Tibial nerve (tissue), 4 donors: Measurements from ENCODE around the gene SNRNP48. TPM values are rescaled to one million over a fixed set of nuclear protein-coding genes. Genes with fewer than 3 reads are reported as not detected.

ENCODE experiments used
- DNase-seq, 2 donors: peaks; one replicate each; pipeline ENCODE4 v3.0.0-alpha.2; 2019; ENCODE audit warnings: low spot score in 2 of 2
- H3K27ac ChIP-seq, 4 donors: fragments of 200-600 bp; sonication (generic) in 3 of 4; one replicate each; pipeline ENCODE4 v1.5.1; 2017 to 2019; ENCODE audit warnings: mild to moderate bottlenecking in 1 of 4
- H3K27me3 ChIP-seq, 2 donors: fragments of 200-600 bp; sonication (generic) in 1 of 2; one replicate each; pipeline versions ENCODE4 v1.5.1 to v1.6.0; 2017 to 2019
- H3K36me3 ChIP-seq, 3 donors: fragments of 200-600 bp; sonication (generic); one replicate each; pipeline ENCODE4 v1.5.1; 2018 to 2019
- H3K4me1 ChIP-seq, 4 donors: fragments of 200-600 bp; sonication (generic) in 3 of 4; one replicate each; pipeline ENCODE4 v1.5.1; 2017 to 2019
- H3K4me3 ChIP-seq, 4 donors: fragments of 200-600 bp; sonication (generic) in 3 of 4; one replicate each; pipeline ENCODE4 v1.5.1; 2017 to 2019; ENCODE audit warnings: mild to moderate bottlenecking in 1 of 4, moderate library complexity in 1 of 4
- H3K9me3 ChIP-seq, 4 donors: fragments of 200-600 bp; sonication (generic) in 3 of 4; one replicate each; pipeline ENCODE4 v1.5.1; 2017 to 2019
- EP300 ChIP-seq, 2 donors: sonication (generic); formaldehyde crosslinking; IDR thresholded peaks; one replicate each; pipeline ENCODE4 v1.6.1; 2017; ENCODE audit warnings: antibody characterized with exemption in 2 of 2, mild to moderate bottlenecking in 1 of 2
- POLR2A ChIP-seq, 2 donors: fragments of 450-650 bp; IDR thresholded peaks; one replicate each; pipeline ENCODE4 v1.6.1; 2017; ENCODE audit warnings: antibody characterized with exemption in 2 of 2, mild to moderate bottlenecking in 2 of 2, moderate library complexity in 2 of 2
- WGBS, 2 donors: methylation state at CpG; one replicate each; pipeline ENCODE4 v1.1.5; 2018; 5-methylcytosine and 5-hydroxymethylcytosine counted together
- total RNA-seq, 4 donors: library from RNA; depleted of rRNA; stranded (reverse); fragments of >200 nt; gene quantifications; one replicate each; pipeline ENCODE4 v1.1.0, GENCODE V29; 2016
- TF ChIP-seq, protein P1 (sequence below), 5 experiments: fragments of 200-600 bp in 3 of 5; fragments of 450-650 bp in 2 of 5; sonication (generic) in 3 of 5; IDR thresholded peaks; one replicate each; pipeline ENCODE4 v1.5.1; 2016 to 2019; ENCODE audit warnings: antibody characterized with exemption in 5 of 5, mild to moderate bottlenecking in 3 of 5, moderate library complexity in 2 of 5

Gene SNRNP48
- total RNA-seq, 4 donors from 2014 or later: 7.8 to 15.7 (median 11.8) TPM

DNA sequence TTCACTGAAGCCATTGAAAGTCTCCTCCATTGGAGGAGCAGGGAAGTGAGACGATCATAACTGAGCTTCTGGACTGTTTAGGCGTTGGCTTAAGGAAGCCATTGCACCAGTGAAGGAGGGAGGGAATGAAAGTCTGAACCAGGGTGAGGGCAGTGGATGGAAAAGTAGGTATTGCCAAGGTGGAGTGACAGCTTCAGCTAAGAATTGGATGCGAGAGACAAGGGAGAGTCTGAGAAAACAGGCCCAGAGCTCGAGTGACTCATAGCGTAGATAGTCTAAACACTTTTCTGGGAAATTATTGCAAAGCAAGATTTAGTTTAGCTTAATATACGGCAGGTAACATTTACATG is 44.0 kb upstream of the SNRNP48 start:
- Histone ChIP-seq H3K27me3 (peaks cover 0 to 70% of the 10 kb centered on the region in 2 donors), H3K4me1 (peaks cover 0 to 31% (median 12%) of the 10 kb centered on the region in 4 donors), H3K36me3 (no peaks in the 10 kb centered on the region), H3K4me3 (no peak overlapping the region), H3K27ac (no peak overlapping the region), H3K9me3 (no peaks in the 10 kb centered on the region)
- WGBS, 2 donors: 86 to 89% methylated on average over 6 of the region's 6 CpGs
- DNase-seq: no peak
- no peak for TF ChIP-seq EP300 (IDR thresholded peaks at IDR 0.05)
- TF ChIP-seq, protein P1, sequence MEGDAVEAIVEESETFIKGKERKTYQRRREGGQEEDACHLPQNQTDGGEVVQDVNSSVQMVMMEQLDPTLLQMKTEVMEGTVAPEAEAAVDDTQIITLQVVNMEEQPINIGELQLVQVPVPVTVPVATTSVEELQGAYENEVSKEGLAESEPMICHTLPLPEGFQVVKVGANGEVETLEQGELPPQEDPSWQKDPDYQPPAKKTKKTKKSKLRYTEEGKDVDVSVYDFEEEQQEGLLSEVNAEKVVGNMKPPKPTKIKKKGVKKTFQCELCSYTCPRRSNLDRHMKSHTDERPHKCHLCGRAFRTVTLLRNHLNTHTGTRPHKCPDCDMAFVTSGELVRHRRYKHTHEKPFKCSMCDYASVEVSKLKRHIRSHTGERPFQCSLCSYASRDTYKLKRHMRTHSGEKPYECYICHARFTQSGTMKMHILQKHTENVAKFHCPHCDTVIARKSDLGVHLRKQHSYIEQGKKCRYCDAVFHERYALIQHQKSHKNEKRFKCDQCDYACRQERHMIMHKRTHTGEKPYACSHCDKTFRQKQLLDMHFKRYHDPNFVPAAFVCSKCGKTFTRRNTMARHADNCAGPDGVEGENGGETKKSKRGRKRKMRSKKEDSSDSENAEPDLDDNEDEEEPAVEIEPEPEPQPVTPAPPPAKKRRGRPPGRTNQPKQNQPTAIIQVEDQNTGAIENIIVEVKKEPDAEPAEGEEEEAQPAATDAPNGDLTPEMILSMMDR (IDR thresholded peaks at IDR 0.05): no peak
- no peak for TF ChIP-seq POLR2A (IDR thresholded peaks at IDR 0.05)

- no peak for TF ChIP-seq EP300 (IDR thresholded peaks at IDR 0.05)
- TF ChIP-seq POLR2A (IDR thresholded peaks at IDR 0.05): no peak
- TF ChIP-seq, protein P1 (IDR thresholded peaks at IDR 0.05): no peak
- 91 to 93% methylated on average over 2 of the region's 2 CpGs for WGBS, 2 donors
- H3K27ac ChIP-seq: no peak overlapping the region
Measured at GRCh38 chr6:7546383-7546782, 43.6 kb upstream of the SNRNP48 start.

DNA sequence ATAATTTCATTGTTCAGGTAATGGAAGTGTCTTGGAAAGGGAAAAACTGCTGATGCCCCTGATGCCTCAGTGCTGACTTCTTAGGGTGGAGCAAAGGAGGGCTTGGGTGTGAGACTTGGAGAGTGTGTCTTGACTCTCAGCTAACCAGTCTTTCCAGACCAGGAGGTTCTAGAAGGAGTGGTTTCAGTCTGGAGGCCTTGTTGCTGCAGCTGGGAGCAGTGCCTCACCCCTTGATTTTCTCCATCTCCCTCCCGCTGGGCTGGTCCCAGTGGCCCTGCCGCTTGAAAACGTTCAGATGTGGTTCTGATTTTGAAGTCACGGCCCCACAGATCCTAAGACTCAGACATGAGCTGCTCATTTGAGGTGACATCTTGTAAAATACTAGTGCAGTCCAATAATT is 43.1 kb upstream of the SNRNP48 start:
- H3K27ac ChIP-seq: no peak overlapping the region
- peaks cover 0 to 61% of the 10 kb centered on the region in 2 donors for H3K27me3 ChIP-seq
- no peaks in the 10 kb centered on the region for H3K9me3 ChIP-seq
- no peaks in the 10 kb centered on the region for H3K36me3 ChIP-seq
- TF ChIP-seq, protein P1 (IDR thresholded peaks at IDR 0.05): no peak
- TF ChIP-seq EP300 (IDR thresholded peaks at IDR 0.05): no peak
- TF ChIP-seq POLR2A (IDR thresholded peaks at IDR 0.05): no peak
- peaks cover 0 to 22% (median 4%) of the 10 kb centered on the region in 4 donors for H3K4me1 ChIP-seq
- no peak for DNase-seq
- 66 to 78% methylated on average over 4 of the region's 4 CpGs for WGBS, 2 donors
- H3K4me3 ChIP-seq: no peak overlapping the region

More at GRCh38 chr6:7546383-7546782, 43.6 kb upstream of the SNRNP48 start:
- Histone ChIP-seq H3K27me3 (peaks cover 0 to 66% of the 10 kb centered on the region in 2 donors), H3K4me3 (no peak overlapping the region), H3K4me1 (peaks cover 0 to 27% (median 10%) of the 10 kb centered on the region in 4 donors), H3K9me3 (no peaks in the 10 kb centered on the region), H3K36me3 (no peaks in the 10 kb centered on the region)
- DNase-seq: no peak

DNA sequence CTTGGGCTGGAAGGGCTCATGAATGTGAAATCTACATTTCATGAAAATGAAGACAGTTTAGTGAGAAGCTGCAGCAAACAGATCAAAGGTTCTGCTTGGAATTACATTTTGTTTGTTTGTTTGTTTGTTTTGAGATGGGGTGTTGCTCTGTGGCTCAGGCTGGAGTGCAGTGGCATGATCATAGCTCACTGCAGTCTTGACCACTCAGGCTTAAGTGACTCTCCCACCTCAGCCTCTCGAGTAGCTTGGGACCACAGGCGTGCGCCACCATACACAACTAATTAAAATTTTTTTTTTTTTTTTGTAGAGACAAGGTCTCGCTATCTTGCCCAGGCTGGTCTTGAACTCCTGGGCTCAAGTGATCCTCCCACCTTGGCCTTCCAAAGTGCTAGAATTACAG is 42.7 kb upstream of the SNRNP48 start:
- H3K36me3 ChIP-seq: no peaks in the 10 kb centered on the region
- peaks cover 0 to 18% (median under 1%) of the 10 kb centered on the region in 4 donors for H3K4me1 ChIP-seq
- DNase-seq: no peak
- peaks cover 0 to 57% of the 10 kb centered on the region in 2 donors for H3K27me3 ChIP-seq
- H3K9me3 ChIP-seq: no peaks in the 10 kb centered on the region
- TF ChIP-seq POLR2A (IDR thresholded peaks at IDR 0.05) (no peak), EP300 (IDR thresholded peaks at IDR 0.05) (no peak)
- TF ChIP-seq, protein P1 (IDR thresholded peaks at IDR 0.05): no peak
- 95% methylated on average over 4 of the region's 4 CpGs for WGBS, 2 donors
- no peak overlapping the region for H3K4me3 ChIP-seq
- no peak overlapping the region for H3K27ac ChIP-seq

- no peaks in the 10 kb centered on the region for H3K4me1 ChIP-seq
- H3K27me3 ChIP-seq: peaks cover 0 to 33% of the 10 kb centered on the region in 2 donors
- DNase-seq: no peak
- TF ChIP-seq, protein P1 (IDR thresholded peaks at IDR 0.05): no peak
- no peak for TF ChIP-seq EP300 (IDR thresholded peaks at IDR 0.05)
- no peak for TF ChIP-seq POLR2A (IDR thresholded peaks at IDR 0.05)
- H3K27ac ChIP-seq: no peak overlapping the region
- WGBS, 2 donors: 87 to 91% methylated on average over 2 of the region's 2 CpGs
- no peaks in the 10 kb centered on the region for H3K36me3 ChIP-seq
- no peak overlapping the region for H3K4me3 ChIP-seq
- no peaks in the 10 kb centered on the region for H3K9me3 ChIP-seq
Measured at GRCh38 chr6:7550433-7550801, 39.6 kb upstream of the SNRNP48 start.
